ENCODE data around the gene IQGAP2. TPM values are rescaled to one million over a fixed set of nuclear protein-coding genes. Genes with fewer than 3 reads are reported as not detected.

Gene IQGAP2
- total and polyA plus RNA-seq, 2 donors (not counting 1 experiment from before 2014, with no cell fraction given) = 8.1 to 15.0 TPM

GRCh38 chr5:76460104-76460503 is 57.0 kb downstream of the IQGAP2 start:
- Histone ChIP-seq H3K4me3 (ENCODE audit: control extremely low read depth in 1 of 5, extremely low read depth in 1 of 5, insufficient read depth in 1 of 5, low read depth in 2 of 5, low read length in 4 of 5) (no peak overlapping the region), H3K4me2 (replicated peaks; ENCODE audit: low read depth, low read length, poor library complexity, severe bottlenecking) (no peak overlapping the region), H3K9ac (ENCODE audit: low read length) (no peak overlapping the region), H3K79me2 (ENCODE audit: control insufficient read depth, insufficient read depth, low read length) (no peaks in the 10 kb centered on the region), H3K27me3 (replicated peaks in 1 of 4; ENCODE audit: control extremely low read depth in 1 of 4, control insufficient read depth in 3 of 4, insufficient read depth in 4 of 4, low read length in 3 of 4) (no peaks in the 10 kb centered on the region), H4K20me1 (ENCODE audit: control insufficient read depth, insufficient read depth, low read length, poor library complexity, severe bottlenecking) (no peaks in the 10 kb centered on the region), H3K27ac (ENCODE audit: low read length in 2 of 2) (no peak overlapping the region), H3K9me3 (ENCODE audit: control extremely low read depth in 1 of 3, control insufficient read depth in 2 of 3, insufficient read depth in 1 of 3, low read length in 2 of 3) (no peaks in the 10 kb centered on the region), H3K4me1 (ENCODE audit: control insufficient read depth in 2 of 2, insufficient read depth in 2 of 2, low read length in 2 of 2) (no peaks in the 10 kb centered on the region), H2AFZ (ENCODE audit: insufficient read depth, low read depth, low read length, poor library complexity, severe bottlenecking) (no peak overlapping the region), H3K36me3 (replicated peaks in 1 of 2; ENCODE audit: control extremely low read depth in 1 of 2, control insufficient read depth in 1 of 2, extremely low read depth in 1 of 2, insufficient read depth in 2 of 2, low read length in 1 of 2) (no peaks in the 10 kb centered on the region)
- Mint-ChIP-seq H3K27ac (no peak overlapping the region), H3K9me3 (ENCODE audit: insufficient read depth) (no peaks in the 10 kb centered on the region), H3K4me3 (no peak overlapping the region), H3K27me3 (no peaks in the 10 kb centered on the region), H3K4me1 (no peaks in the 10 kb centered on the region)
- TF ChIP-seq EZH2 (IDR thresholded peaks at IDR 0.05; ENCODE audit: borderline replicate concordance, insufficient read depth, low read depth, low read length, poor library complexity, severe bottlenecking) (no peak), CTCF (IDR thresholded peaks at IDR 0.05) (no peak)
- ChIA-PET CTCF (interaction anchor here (0.6 kb wide), 1 partner anchor 13 kb away, joined by 3 read pairs; no protein-coding TSS in a partner anchor), POLR2A (no interaction called here)
- 91% methylated on average over 3 of the region's 3 CpGs for WGBS (ENCODE audit: insufficient coverage)
- intact Hi-C loops (cut with micrococcal nuclease) = no loop called here
- ATAC-seq (ENCODE audit: low read depth) (no peak), DNase-seq (no peak)

GRCh38 chr5:76462097-76462667 is 59.1 kb downstream of the IQGAP2 start:
- Mint-ChIP-seq H3K27ac (no peak overlapping the region), H3K9me3 (ENCODE audit: insufficient read depth) (no peaks in the 10 kb centered on the region), H3K4me3 (no peak overlapping the region), H3K27me3 (no peaks in the 10 kb centered on the region), H3K4me1 (no peaks in the 10 kb centered on the region)
- TF ChIP-seq CTCF (IDR thresholded peaks at IDR 0.05) (no peak), EZH2 (IDR thresholded peaks at IDR 0.05; ENCODE audit: borderline replicate concordance, insufficient read depth, low read depth, low read length, poor library complexity, severe bottlenecking) (no peak)
- H3K36me3 ChIP-seq (replicated peaks in 1 of 2; ENCODE audit: control extremely low read depth in 1 of 2, control insufficient read depth in 1 of 2, extremely low read depth in 1 of 2, insufficient read depth in 2 of 2, low read length in 1 of 2) = no peaks in the 10 kb centered on the region
- DNase-seq = no peak
- H3K9ac ChIP-seq (ENCODE audit: low read length) = no peak overlapping the region
- WGBS (ENCODE audit: insufficient coverage) = 96% methylated on average over 4 of the region's 7 CpGs
- ATAC-seq (ENCODE audit: low read depth) = no peak
- H2AFZ ChIP-seq (ENCODE audit: insufficient read depth, low read depth, low read length, poor library complexity, severe bottlenecking) = no peak overlapping the region
- H3K79me2 ChIP-seq (ENCODE audit: control insufficient read depth, insufficient read depth, low read length) = no peaks in the 10 kb centered on the region
- H3K27ac ChIP-seq (ENCODE audit: low read length in 2 of 2) = no peak overlapping the region
- H4K20me1 ChIP-seq (ENCODE audit: control insufficient read depth, insufficient read depth, low read length, poor library complexity, severe bottlenecking) = no peaks in the 10 kb centered on the region
- H3K4me1 ChIP-seq (ENCODE audit: control insufficient read depth in 2 of 2, insufficient read depth in 2 of 2, low read length in 2 of 2) = no peaks in the 10 kb centered on the region
- intact Hi-C loops (cut with micrococcal nuclease) = no loop called here
- no peaks in the 10 kb centered on the region for H3K27me3 ChIP-seq (replicated peaks in 1 of 4; ENCODE audit: control extremely low read depth in 1 of 4, control insufficient read depth in 3 of 4, insufficient read depth in 4 of 4, low read length in 3 of 4)
- no peak overlapping the region for H3K4me2 ChIP-seq (replicated peaks; ENCODE audit: low read depth, low read length, poor library complexity, severe bottlenecking)
- no peak overlapping the region for H3K4me3 ChIP-seq (ENCODE audit: control extremely low read depth in 1 of 5, extremely low read depth in 1 of 5, insufficient read depth in 1 of 5, low read depth in 2 of 5, low read length in 4 of 5)
- no peaks in the 10 kb centered on the region for H3K9me3 ChIP-seq (ENCODE audit: control extremely low read depth in 1 of 3, control insufficient read depth in 2 of 3, insufficient read depth in 1 of 3, low read length in 2 of 3)
- ChIA-PET POLR2A (no interaction called here), CTCF (no interaction called here)
